ENCODE data around the gene RPL29.

Gene RPL29

DNA sequence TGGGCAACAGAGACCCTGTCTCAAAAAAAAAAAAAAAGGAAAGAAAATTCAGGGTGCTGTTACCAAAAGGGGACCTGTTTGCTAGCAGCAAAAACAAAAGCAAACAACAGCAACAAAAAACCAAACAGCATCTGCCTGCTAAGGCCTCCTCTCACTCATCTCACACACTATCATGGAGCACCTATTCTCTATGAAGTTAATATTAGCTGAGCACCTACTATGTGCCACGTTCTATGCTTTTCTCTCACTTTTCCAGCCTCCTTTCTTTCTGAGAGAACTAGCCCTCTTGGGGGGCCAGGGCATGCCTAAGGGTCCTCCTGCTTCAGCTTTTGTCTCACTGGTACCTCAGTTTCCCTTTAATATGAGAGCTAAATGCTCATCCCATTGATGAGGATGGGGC, 41.0 kb downstream of the RPL29 start:
- peaks cover 68% of the 10 kb centered on the region for H3K27me3 Mint-ChIP-seq
- H3K36me3 Mint-ChIP-seq = no peaks in the 10 kb centered on the region
- no peak overlapping the region for H3K27ac Mint-ChIP-seq
- H3K4me3 Mint-ChIP-seq = no peak overlapping the region
- peaks cover 8% of the 10 kb centered on the region for H3K4me1 Mint-ChIP-seq
- DNase-seq = no peak
- CTCF ChIA-PET = interaction anchor here (1.4 kb wide), 1 partner anchor 8 kb away, joined by 5 read pairs; no protein-coding TSS in a partner anchor
- H3K9me3 Mint-ChIP-seq = no peaks in the 10 kb centered on the region

DNA sequence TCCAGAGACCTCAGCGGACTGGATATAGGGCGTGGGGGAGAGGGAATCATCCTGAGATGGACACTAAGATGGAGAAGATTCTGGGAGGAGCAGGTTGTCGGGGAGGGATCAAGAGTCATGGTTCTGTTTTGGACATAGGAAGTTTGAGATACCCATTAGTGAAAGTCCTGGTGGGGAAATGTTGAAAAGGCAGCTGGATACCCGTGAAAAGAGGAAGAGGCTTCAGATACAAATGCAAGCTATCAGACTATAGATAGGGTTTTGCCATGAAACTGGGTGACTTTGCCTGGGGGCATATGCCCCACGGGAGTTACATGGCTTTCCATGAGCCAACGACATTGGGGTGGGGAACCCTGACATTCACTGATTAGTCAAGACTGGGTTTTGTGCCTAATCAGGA, 41.6 kb downstream of the RPL29 start:
- no peaks in the 10 kb centered on the region for H3K36me3 Mint-ChIP-seq
- H3K27ac Mint-ChIP-seq = no peak overlapping the region
- H3K4me1 Mint-ChIP-seq = peaks cover 8% of the 10 kb centered on the region
- peaks cover 68% of the 10 kb centered on the region for H3K27me3 Mint-ChIP-seq
- no peaks in the 10 kb centered on the region for H3K9me3 Mint-ChIP-seq
- CTCF ChIA-PET = interaction anchor here (1.3 to 2.1 kb wide), 3 partner anchors 9 to 20 kb away, joined by 5 to 6 read pairs (median 5); partner anchors contain the start of genes ABHD14B and RRP9
- DNase-seq = no peak
- no peak overlapping the region for H3K4me3 Mint-ChIP-seq

DNA sequence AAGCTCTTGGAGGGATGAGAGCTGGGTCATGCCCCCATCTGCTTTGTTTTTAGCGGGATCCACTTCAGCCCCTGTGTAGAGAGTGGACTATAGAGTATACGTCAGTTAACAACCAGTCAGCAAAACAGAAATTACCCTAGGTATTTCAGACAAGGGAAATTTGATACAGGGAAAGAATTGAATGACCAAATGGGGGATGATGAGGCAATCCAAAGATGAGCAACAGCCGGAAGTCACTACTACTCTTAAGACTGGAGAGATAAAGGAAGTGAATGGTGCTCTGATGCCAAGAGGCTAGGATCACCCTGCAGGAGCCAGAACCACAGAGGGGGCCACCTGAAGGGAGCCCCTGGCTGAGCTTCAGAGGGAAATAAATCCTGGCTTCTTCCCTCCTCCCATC, 42.2 kb downstream of the RPL29 start:
- no peak overlapping the region for H3K27ac Mint-ChIP-seq
- no peak for DNase-seq
- peaks cover 64% of the 10 kb centered on the region for H3K27me3 Mint-ChIP-seq
- peaks cover 8% of the 10 kb centered on the region for H3K4me1 Mint-ChIP-seq
- H3K9me3 Mint-ChIP-seq = no peaks in the 10 kb centered on the region
- CTCF ChIA-PET = interaction anchor here (1.3 to 2.1 kb wide), 3 partner anchors 10 to 20 kb away, joined by 5 to 6 read pairs (median 5); partner anchors contain the start of genes ABHD14B and RRP9
- H3K36me3 Mint-ChIP-seq = no peaks in the 10 kb centered on the region
- no peak overlapping the region for H3K4me3 Mint-ChIP-seq

DNA sequence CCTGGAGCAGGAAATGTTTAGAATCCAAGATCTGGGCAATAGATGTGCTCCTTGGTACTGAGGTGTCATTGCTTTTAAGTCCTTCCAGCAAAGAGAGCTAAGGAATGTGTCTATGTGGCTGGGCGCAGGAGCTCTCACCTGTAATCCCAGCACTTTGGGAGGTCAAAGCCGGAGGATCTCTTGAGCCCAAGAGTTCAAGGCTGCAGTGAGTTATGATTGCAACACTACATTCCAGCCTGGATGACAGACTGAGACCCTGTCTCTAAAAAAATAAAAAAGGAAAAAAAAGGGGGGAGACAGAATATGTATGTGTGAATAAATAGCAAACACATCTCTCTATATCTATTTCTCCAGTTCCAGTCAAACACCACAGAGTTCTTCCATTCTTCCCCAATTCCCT, 44.8 kb downstream of the RPL29 start:
- DNase-seq = no peak
- no peak overlapping the region for H3K27ac Mint-ChIP-seq
- H3K4me1 Mint-ChIP-seq = no peaks in the 10 kb centered on the region
- no peaks in the 10 kb centered on the region for H3K36me3 Mint-ChIP-seq
- CTCF ChIA-PET = no interaction called here
- H3K27me3 Mint-ChIP-seq = peaks cover 46% of the 10 kb centered on the region
- H3K9me3 Mint-ChIP-seq = no peaks in the 10 kb centered on the region
- no peak overlapping the region for H3K4me3 Mint-ChIP-seq

DNA sequence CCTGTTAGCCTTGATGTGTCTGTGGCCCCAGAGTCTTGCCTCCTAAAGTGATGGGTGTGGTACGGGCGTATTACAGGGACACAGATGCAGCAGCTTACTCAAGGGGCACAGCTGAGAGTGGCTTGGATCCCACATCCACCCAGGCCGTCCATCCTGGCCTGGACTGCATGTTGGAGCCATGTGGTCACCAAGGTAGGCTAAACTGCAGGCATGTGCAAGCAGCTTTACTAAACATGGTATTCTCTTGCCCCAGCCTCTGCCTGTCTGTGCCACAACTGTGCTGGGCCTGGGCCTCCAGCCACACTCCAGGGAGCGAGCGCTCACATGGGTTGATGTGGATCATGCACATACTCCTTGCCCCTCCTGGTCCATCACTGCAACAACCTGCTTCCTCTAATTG, 46.6 kb downstream of the RPL29 start:
- Mint-ChIP-seq H3K27me3 (peaks cover 28% of the 10 kb centered on the region), H3K4me1 (no peaks in the 10 kb centered on the region), H3K36me3 (no peaks in the 10 kb centered on the region), H3K9me3 (no peaks in the 10 kb centered on the region), H3K4me3 (no peak overlapping the region), H3K27ac (no peak overlapping the region)
- CTCF ChIA-PET = interaction anchor here (0.6 kb wide), 1 partner anchor 163 kb away, joined by 3 read pairs; no protein-coding TSS in a partner anchor
- no peak for DNase-seq

DNA sequence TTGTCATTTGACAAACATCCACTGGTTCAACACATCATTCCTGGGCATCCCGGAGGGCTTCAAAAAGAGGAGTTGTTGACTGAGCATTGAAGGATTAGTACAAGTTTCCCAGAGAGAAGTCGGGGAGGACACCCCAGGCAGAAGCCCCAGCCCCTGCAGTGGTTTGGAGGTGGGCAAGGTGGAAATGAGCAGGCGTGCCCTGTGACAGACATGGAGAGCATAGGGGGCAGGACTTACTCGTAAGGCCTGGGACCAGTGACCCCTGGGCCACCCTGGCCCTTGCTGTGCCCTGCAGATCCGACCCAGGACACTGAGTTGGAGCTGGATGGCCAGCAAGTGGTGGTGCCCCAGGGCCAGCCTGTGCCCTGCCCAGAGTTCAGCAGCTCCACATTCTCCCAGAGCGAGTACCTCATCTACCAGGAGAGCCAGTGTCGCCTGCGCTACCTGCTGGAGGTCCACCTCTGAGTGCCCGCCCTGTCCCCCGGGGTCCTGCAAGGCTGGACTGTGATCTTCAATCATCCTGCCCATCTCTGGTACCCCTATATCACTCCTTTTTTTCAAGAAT, 47.6 kb downstream of the RPL29 start:
- no peak for DNase-seq
- CTCF ChIA-PET = no interaction called here
- Mint-ChIP-seq H3K36me3 (no peaks in the 10 kb centered on the region), H3K4me3 (no peak overlapping the region), H3K9me3 (no peaks in the 10 kb centered on the region), H3K27ac (no peak overlapping the region), H3K4me1 (peaks cover under 1% of the 10 kb centered on the region), H3K27me3 (peaks cover 18% of the 10 kb centered on the region)

DNA sequence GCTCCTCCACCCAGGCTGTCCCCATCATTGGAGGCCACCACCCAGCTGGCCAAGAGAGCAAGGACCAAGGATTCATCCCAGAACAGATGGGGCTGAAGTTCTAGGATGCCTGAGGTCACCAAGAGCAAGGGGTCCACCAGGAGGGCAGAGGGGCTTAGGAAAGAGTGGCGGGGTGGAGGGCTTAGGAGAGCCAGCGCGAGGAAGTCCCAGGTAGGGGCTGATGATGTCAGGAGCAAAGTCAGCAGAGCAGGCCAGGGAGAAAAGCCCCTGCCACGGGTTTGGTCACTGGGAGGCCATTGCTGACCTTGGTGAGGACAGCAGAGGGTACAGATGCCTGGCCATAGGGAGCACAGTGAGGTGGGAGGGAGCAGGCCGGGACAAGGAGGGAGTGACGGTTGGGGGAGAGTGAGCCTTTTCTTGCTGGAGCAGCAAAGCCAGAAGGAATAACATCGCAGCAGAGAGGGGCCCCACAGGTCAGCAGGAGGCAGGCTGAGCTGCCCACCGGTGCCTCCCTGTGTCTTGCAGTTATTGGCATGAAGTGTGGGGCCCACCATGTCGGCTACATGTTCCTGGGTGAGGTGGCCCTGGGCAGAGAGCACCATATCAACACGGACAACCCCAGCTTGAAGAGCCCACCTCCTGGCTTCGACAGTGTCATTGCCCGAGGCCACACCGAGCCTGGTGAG, 48.3 kb downstream of the RPL29 start:
- peaks cover 11% of the 10 kb centered on the region for H3K27me3 Mint-ChIP-seq
- H3K27ac Mint-ChIP-seq = no peak overlapping the region
- no peak overlapping the region for H3K4me3 Mint-ChIP-seq
- H3K36me3 Mint-ChIP-seq = no peaks in the 10 kb centered on the region
- no peak for DNase-seq
- H3K9me3 Mint-ChIP-seq = no peaks in the 10 kb centered on the region
- CTCF ChIA-PET = interaction anchor here (1.2 to 1.4 kb wide), 2 partner anchors 35 to 54 kb away, joined by 3 read pairs; partner anchors contain the start of gene ACY1
- peaks cover 7% of the 10 kb centered on the region for H3K4me1 Mint-ChIP-seq

DNA sequence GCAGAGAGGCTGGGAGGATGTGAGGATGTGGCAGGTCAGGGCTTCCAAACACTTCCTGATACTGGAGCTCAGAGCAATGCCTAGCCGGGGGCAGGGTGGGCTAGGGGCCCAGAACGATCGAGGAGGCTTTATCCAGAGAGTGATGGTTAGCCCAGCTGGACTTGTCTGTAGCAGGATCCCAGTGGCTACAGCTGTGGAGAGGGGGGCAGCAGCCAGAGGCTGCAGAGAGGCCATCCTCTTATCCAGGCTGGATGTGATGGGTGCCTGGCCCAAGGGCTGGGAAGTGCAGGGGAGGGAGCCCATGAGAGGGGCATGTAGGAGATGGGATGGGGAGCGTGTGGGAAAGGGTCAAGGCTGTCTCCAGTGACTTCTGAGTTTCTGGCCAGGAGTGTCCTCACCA, 48.9 kb downstream of the RPL29 start:
- peaks cover 12% of the 10 kb centered on the region for H3K4me1 Mint-ChIP-seq
- H3K27ac Mint-ChIP-seq = no peak overlapping the region
- H3K27me3 Mint-ChIP-seq = peaks cover 5% of the 10 kb centered on the region
- H3K4me3 Mint-ChIP-seq = no peak overlapping the region
- H3K36me3 Mint-ChIP-seq = no peaks in the 10 kb centered on the region
- DNase-seq = no peak
- CTCF ChIA-PET = interaction anchor here (1.2 to 1.4 kb wide), 2 partner anchors 36 to 54 kb away, joined by 3 read pairs; partner anchors contain the start of gene ACY1
- no peaks in the 10 kb centered on the region for H3K9me3 Mint-ChIP-seq

DNA sequence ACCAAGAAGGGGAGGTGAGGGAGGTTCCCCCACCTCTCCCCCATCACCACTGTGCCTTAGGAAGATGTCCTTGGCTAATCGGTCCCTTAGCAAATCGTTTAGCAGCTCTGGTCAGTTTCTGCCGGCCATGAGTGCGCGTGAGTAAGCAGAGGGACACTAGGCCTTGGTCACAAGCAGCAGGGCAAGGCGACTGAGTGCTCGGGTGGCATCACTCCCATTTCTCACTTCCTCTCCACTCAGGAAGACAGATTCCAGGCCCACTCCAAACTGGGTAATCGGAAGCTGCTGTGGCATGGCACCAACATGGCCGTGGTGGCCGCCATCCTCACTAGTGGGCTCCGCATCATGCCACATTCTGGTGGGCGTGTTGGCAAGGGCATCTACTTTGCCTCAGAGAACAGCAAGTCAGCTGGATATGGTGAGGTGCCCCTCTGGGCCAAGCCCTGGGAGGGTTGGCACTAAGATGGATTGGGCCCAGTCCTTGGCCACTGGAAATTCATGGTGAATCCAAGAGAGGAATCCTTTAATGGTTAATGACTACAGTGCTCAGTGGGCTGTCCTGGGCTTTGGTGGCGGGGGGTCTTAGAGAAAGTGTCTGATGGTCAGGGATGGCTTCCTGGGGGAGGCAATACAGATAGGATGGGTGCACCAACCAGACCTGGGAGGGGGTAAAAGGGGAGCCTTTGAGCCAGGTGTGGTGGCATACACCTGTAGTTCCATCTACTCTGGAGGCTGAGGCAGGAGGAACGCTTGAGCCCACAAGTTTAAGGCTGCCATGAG, 49.6 kb downstream of the RPL29 start:
- CTCF ChIA-PET = interaction anchor here (1.4 kb wide), 1 partner anchor 37 kb away, joined by 3 read pairs; the partner anchor contains the start of gene ACY1
- peaks cover 15% of the 10 kb centered on the region for H3K4me1 Mint-ChIP-seq
- H3K36me3 Mint-ChIP-seq = no peaks in the 10 kb centered on the region
- H3K9me3 Mint-ChIP-seq = no peaks in the 10 kb centered on the region
- H3K27ac Mint-ChIP-seq = no peak overlapping the region
- H3K27me3 Mint-ChIP-seq = peaks cover 5% of the 10 kb centered on the region
- no peak overlapping the region for H3K4me3 Mint-ChIP-seq
- no peak for DNase-seq

DNA sequence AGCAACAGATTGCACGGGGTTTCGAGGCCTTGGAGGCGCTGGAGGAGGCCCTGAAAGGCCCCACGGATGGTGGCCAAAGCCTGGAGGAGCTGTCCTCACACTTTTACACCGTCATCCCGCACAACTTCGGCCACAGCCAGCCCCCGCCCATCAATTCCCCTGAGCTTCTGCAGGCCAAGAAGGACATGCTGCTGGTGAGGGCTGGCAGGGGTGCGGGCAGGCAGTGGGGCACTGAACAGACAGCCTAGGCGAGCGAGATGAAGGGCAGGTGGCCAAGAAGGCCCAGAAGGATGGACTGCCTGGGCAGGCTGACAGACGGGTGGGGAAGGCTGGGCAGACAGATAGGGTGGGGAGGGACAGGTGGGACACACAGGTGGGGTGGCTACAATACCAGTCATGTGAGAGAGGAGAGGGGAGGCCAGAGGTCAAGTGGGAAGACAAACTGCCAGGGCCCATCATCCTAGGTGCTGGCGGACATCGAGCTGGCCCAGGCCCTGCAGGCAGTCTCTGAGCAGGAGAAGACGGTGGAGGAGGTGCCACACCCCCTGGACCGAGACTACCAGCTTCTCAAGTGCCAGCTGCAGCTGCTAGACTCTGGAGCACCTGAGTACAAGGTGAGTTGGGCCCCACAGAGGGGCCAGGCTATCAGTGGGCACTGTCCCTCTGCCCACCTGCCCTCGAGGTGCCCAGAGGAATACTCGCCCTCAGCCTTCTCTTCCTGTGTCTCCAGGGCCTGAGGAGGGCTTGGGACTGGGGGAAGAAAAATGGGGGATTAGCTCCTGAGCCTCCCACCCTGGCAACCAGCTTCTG, 50.5 kb downstream of the RPL29 start:
- no peaks in the 10 kb centered on the region for H3K36me3 Mint-ChIP-seq
- no peak overlapping the region for H3K27ac Mint-ChIP-seq
- H3K4me3 Mint-ChIP-seq = no peak overlapping the region

DNA sequence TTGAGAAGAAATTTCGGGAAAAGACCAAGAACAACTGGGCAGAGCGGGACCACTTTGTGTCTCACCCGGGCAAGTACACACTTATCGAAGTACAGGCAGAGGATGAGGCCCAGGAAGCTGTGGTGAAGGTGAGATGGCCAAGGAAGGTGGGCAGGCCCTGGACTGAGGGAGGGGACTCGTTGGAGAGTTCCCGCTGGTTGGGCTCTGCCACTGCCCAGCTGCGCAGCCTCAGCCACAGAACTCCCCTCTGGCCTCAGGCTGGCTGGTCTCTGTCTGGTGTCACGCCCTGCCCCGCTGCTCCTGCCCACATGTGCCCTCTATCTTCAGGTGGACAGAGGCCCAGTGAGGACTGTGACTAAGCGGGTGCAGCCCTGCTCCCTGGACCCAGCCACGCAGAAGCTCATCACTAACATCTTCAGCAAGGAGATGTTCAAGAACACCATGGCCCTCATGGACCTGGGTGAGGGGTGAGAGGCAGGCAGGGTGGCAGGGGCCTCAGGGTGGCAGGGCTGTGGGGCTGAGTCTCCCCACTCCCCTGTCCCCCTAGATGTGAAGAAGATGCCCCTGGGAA, 51.2 kb downstream of the RPL29 start:
- no peaks in the 10 kb centered on the region for H3K9me3 Mint-ChIP-seq
- no peak overlapping the region for H3K4me3 Mint-ChIP-seq
- H3K27ac Mint-ChIP-seq = no peak overlapping the region

More for the DNA sequence above, 50.5 kb downstream of the RPL29 start:
- Mint-ChIP-seq H3K9me3 (no peaks in the 10 kb centered on the region), H3K27me3 (no peaks in the 10 kb centered on the region), H3K4me1 (peaks cover 24% of the 10 kb centered on the region)
- CTCF ChIA-PET = no interaction called here
- no peak for DNase-seq

More for the DNA sequence above, 51.2 kb downstream of the RPL29 start:
- Mint-ChIP-seq H3K4me1 (peaks cover 31% of the 10 kb centered on the region), H3K27me3 (no peaks in the 10 kb centered on the region), H3K36me3 (no peaks in the 10 kb centered on the region)
- CTCF ChIA-PET = no interaction called here
- DNase-seq = no peak
